ENCODE results near the gene AHRR. TPM values are rescaled to one million over a fixed set of nuclear protein-coding genes. Genes with fewer than 3 reads are reported as not detected.
A peak's percentile ranks its signal among the peaks of the same experiment; 100 is the strongest.

AHRR gene
- total RNA-seq, 1 donor from 2014 or later: 0.29 TPM

DNA sequence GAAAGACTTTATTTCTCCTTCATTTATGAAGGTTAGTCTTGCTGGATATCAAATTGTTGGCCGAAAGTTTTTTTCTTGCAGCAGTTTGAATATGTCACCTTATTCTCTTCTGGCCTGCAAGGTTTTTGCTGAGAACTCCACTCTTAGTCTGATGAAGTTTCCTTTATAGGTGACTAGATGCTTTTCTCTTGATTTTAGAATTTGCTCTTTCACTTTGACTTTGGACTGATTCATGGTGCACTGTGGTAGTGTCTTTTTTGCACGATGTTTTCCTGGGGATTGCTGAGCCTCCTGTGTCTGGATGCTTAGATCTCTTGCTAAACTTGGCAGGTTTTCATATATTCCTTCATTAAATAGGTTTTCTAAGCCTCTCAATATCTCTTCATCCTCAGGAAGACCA is 12.4 kb downstream of the AHRR start:
- TF ChIP-seq, protein P1, sequence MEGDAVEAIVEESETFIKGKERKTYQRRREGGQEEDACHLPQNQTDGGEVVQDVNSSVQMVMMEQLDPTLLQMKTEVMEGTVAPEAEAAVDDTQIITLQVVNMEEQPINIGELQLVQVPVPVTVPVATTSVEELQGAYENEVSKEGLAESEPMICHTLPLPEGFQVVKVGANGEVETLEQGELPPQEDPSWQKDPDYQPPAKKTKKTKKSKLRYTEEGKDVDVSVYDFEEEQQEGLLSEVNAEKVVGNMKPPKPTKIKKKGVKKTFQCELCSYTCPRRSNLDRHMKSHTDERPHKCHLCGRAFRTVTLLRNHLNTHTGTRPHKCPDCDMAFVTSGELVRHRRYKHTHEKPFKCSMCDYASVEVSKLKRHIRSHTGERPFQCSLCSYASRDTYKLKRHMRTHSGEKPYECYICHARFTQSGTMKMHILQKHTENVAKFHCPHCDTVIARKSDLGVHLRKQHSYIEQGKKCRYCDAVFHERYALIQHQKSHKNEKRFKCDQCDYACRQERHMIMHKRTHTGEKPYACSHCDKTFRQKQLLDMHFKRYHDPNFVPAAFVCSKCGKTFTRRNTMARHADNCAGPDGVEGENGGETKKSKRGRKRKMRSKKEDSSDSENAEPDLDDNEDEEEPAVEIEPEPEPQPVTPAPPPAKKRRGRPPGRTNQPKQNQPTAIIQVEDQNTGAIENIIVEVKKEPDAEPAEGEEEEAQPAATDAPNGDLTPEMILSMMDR (conservative IDR thresholded peaks at IDR 0.05; ENCODE audit: low read depth, low read length): no peak
- no peak overlapping the region for H3K4me3 ChIP-seq (ENCODE audit: low read depth, low read length)
- no peak for DNase-seq (ENCODE audit: low read depth)

DNA sequence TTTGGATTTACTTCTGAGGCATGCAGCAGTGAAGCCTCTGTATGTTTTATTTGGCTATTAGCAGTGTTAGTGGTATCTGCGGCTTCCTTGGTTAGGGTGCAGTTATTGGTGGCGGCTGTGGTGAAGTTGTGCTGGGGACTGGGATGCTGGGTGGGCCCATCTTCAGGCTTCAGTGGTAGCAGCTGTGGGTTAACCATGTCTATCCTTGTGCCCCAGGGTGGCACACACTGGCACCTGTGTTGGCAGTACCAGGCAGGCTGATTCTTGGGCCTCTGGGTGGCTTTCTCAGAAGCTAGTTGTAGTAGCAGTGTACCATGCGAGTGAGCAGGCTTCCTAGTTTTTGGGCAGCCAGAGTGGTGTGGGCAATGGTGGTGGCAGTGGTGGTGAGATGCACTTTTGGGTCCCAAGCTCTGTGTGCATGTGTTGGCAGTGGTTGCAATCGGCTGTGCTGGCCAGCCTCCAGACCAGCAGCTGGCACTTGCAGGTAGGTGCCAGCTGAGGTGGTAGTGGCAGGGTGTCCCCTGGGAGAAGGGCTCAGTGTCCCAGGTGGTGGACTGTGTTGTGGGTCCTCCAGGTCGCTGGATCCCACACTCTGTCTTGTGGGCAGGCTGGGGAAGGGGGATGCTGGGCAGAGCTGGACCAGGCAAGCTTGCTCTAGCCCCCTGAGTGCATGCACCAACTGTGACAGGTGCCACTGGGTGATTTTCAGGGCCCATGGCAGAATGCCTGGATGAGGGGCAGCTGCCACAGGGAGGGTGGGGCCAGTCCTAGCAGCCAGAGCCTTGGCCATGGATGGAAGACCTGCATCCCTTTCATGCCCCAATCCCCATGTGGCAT is 13.6 kb downstream of the AHRR start:
- TF ChIP-seq, protein P1 (conservative IDR thresholded peaks at IDR 0.05; ENCODE audit: low read depth, low read length): no peak
- DNase-seq (ENCODE audit: low read depth): no peak
- no peak overlapping the region for H3K4me3 ChIP-seq (ENCODE audit: low read depth, low read length)

DNA sequence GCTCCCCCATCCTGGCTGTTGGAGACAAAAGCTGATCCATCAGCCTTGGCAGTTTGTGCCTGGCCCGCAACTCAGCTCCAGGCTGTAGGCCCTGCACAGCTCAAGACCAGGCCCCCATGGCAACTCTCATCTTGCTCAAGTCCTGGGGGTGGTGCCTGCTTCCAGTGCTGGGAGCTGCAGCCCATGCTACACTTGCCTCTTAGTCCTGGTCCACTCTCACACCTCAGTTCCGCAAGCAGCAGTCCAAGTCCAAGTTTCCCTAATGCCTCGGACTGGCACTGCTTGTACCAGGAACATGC is 14.2 kb downstream of the AHRR start:
- TF ChIP-seq, protein P1 (conservative IDR thresholded peaks at IDR 0.05; ENCODE audit: low read depth, low read length): no peak
- no peak for DNase-seq (ENCODE audit: low read depth)
- no peak overlapping the region for H3K4me3 ChIP-seq (ENCODE audit: low read depth, low read length)

- DNase-seq (ENCODE audit: low read depth): no peak
- TF ChIP-seq, protein P1 (conservative IDR thresholded peaks at IDR 0.05; ENCODE audit: low read depth, low read length): peak; percentile 45
- H3K4me3 ChIP-seq (ENCODE audit: low read depth, low read length): no peak overlapping the region
Measured at GRCh38 chr5:337563-338130, 16.1 kb downstream of the AHRR start.

GRCh38 chr5:342501-343460 is 21.3 kb downstream of the AHRR start:
- TF ChIP-seq, protein P1 (conservative IDR thresholded peaks at IDR 0.05; ENCODE audit: low read depth, low read length): no peak
- H3K4me3 ChIP-seq (ENCODE audit: low read depth, low read length): no peak overlapping the region
- no peak for DNase-seq (ENCODE audit: low read depth)

DNA sequence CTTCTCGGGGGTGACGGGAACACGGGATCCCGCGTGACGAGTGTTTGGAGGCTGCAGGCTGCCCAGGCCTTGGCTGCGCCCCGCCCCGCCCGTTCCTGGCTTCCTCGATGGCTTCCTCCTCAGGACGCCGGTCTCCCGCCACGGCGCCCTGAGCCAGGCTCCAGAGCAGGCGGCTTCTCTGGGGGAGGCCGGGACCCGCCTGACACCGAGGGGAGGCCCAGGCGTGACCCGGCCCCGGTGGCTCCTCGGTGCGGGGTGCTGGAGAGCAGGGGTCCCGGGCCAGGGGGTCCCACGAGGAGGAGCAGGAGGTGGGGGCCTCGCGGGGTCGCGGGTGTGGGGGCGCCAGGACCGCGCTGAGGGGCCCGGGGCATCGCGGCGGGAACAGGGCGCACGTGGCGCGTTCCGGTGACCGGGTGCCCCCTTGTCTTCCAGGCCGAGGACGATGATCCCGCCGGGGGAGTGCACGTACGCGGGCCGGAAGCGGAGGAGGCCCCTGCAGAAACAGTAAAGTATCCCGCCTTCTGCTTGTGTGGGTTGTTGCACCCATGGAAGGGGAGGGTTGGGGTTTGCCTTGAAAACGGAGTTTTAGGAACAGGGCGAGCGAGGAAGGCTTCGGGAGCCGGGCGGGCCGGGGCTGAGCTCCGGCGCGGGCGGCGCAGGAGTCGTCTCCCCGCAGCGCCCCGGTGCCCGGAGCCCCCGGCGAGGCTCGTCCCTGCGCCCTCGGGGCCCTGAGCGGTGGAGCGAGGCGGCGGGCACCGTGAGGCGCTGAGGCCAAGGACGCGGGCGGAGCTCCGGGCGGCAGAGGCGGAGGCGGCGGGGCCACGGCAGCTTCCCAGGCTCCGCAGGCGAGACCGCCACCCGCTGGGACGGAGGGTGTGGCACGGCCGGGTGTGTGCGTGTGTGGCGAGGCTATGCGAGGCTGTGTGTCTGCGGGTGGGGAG is 22.2 kb downstream of the AHRR start:
- peak overlapping the region; percentile 37 for H3K4me3 ChIP-seq (ENCODE audit: low read depth, low read length)
- TF ChIP-seq, protein P1 (conservative IDR thresholded peaks at IDR 0.05; ENCODE audit: low read depth, low read length): no peak
- DNase-seq (ENCODE audit: low read depth): no peak

Data from epithelial cell of proximal tubule (primary cell).